ENCODE measurements around the gene FGF23. TPM values are rescaled to one million over a fixed set of nuclear protein-coding genes. Genes with fewer than 3 reads are reported as not detected.

The FGF23 gene
- total and polyA plus RNA-seq, 2 of the 4 experiments (the other 2 are of a cell fraction), result not detected

DNA sequence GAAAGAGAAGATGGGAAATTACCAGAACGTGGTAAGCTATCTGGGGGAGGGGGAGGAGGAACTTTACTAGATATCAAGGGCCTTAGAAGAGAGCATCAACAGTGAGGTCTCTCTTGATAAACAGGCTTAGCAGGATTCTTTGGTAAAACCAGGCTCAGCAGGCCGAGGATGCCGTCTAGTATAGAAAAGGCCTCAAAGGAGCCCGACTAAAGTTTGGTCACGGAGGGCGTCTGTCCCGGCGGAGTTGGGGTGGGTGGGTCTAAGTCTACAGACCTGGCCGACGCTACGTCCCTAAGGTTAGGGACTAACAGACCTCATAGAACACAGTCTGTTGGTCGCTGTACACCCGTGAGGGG lies 59.0 kb downstream of the FGF23 start:
- Histone ChIP-seq H4K91ac (ENCODE audit: insufficient read depth, low read depth, low read length) (peak overlapping the region; percentile 50; the same call in 1 of the 2 replicates), H2BK15ac (ENCODE audit: low read depth, low read length) (no peak overlapping the region; the same call in 2 of the 3 replicates), H3K14ac (replicated peaks; ENCODE audit: low read depth, low read length) (peak overlapping the region; percentile 75), H2BK120ac (ENCODE audit: low read depth, low read length) (no peak overlapping the region; the same call in 1 of the 2 replicates), H3K23ac (ENCODE audit: low read depth, low read length) (peak overlapping the region; percentile 81; the same call in 1 of the 2 replicates), H3K36me3 (ENCODE audit: control insufficient read depth, insufficient read depth, low read length) (peaks cover 3% of the 10 kb centered on the region; the same call in 1 of the 2 replicates), H3K9ac (ENCODE audit: low read depth, low read length) (peak overlapping the region; percentile 58), H3K4me2 (ENCODE audit: low read depth, low read length) (peak overlapping the region; percentile 61), H4K5ac (ENCODE audit: low read depth, low read length) (peak overlapping the region; percentile 25), H4K8ac (ENCODE audit: low read depth in 2 of 2, low read length in 2 of 2) (peak overlapping the region; percentile 85 to 94), H3K56ac (ENCODE audit: extremely low read depth, insufficient read depth, low read length) (peak overlapping the region; percentile 35), H3K4me1 (ENCODE audit: control insufficient read depth, insufficient read depth, low read length) (peaks cover 2% of the 10 kb centered on the region; the same call in 1 of the 2 replicates), H2BK20ac (ENCODE audit: low read depth, low read length) (no peak overlapping the region), H2AFZ (replicated peaks; ENCODE audit: low read length, poor library complexity) (peak overlapping the region; percentile 98), H3K4ac (ENCODE audit: low read depth, low read length) (peak overlapping the region; percentile 86), H2BK5ac (ENCODE audit: low read depth, low read length, poor library complexity, severe bottlenecking) (peak overlapping the region; percentile 2), H3K9me3 (ENCODE audit: control insufficient read depth, insufficient read depth, low read length) (no peaks in the 10 kb centered on the region), H3K27me3 (ENCODE audit: control insufficient read depth, insufficient read depth, low read length) (peaks cover 1% of the 10 kb centered on the region), H3K9me1 (ENCODE audit: insufficient read depth, low read length) (no peaks in the 10 kb centered on the region; the same call in 1 of the 2 replicates), H3K27ac (ENCODE audit: insufficient read depth, low read length) (peak overlapping the region; percentile 9), H2AK5ac (ENCODE audit: low read depth, low read length) (no peak overlapping the region), H3K4me3 (ENCODE audit: insufficient read depth, low read depth, low read length) (peak overlapping the region; percentile 57), H4K20me1 (ENCODE audit: insufficient read depth, low read length) (no peaks in the 10 kb centered on the region; the same call in 1 of the 2 replicates), H3K18ac (ENCODE audit: low read depth, low read length) (no peak overlapping the region), H3K79me1 (ENCODE audit: low read depth in 1 of 2, low read length in 2 of 2) (peaks cover 16 to 27% of the 10 kb centered on the region in 2 experiments; a peak in 3 of 4 replicates), H2AK9ac (replicated peaks; ENCODE audit: low read depth, low read length, poor library complexity) (peak overlapping the region; percentile 80)
- intact Hi-C loops (cut with micrococcal nuclease) (loop anchor here (5.0 kb wide), 1 partner anchor 217 kb away; the partner anchor contains the start of gene RAD51AP1), dilution Hi-C loops (cut with HindIII; ENCODE audit: low sequenced_read_pairs, unreplicated experiment) (no loop called here), in situ Hi-C loops (cut with MboI; ENCODE audit: low sequenced_read_pairs) (no loop called here)
- no peak for TF ChIP-seq MXI1 (IDR thresholded peaks at IDR 0.05; ENCODE audit: borderline replicate concordance, low read depth, low read length)
- no peak for TF ChIP-seq RFX5 (IDR thresholded peaks at IDR 0.05; ENCODE audit: low read depth, low read length)
- TF ChIP-seq MAFK (IDR thresholded peaks at IDR 0.05; ENCODE audit: low read depth, low read length), result no peak
- no peak for TF ChIP-seq BHLHE40 (IDR thresholded peaks at IDR 0.05; ENCODE audit: low read depth, low read length)
- no peak for TF ChIP-seq NFE2L2 (IDR thresholded peaks at IDR 0.05; ENCODE audit: low read depth, low read length)
- ATAC-seq (ENCODE audit: low read depth) (peak; percentile 35), DNase-seq (no peak)
- TSS peak; percentile 87 for BruUV-seq (replicated peaks)
- WGBS, 2 experiments (ENCODE audit: extremely low coverage in 2 of 2, insufficient read length in 1 of 2), result 8% methylated on average over 7 of the region's 13 CpGs; no CpG with 5 or more reads in 1 of the 2 experiments
- POLR2A ChIA-PET (ENCODE audit: unreplicated experiment), result no interaction called here
- CTCF ChIA-PET, result no interaction called here

Other genes with a start within 250 kb of the FGF23 start
- gene CCND2, start 106.0 kb downstream of the FGF23 start, total RNA-seq (2012; rRNA removed), result 2.3 and 2.8 TPM in 2 replicates
- 0.73 and 1.1 TPM in 2 replicates for gene CCND2, start 106.0 kb downstream of the FGF23 start, polyA plus RNA-seq (2012; rRNA removed)
- gene TIGAR, start 58.5 kb downstream of the FGF23 start, total RNA-seq (2012; rRNA removed), result 7.3 and 13.9 TPM in 2 replicates
- gene TIGAR, start 58.5 kb downstream of the FGF23 start, polyA plus RNA-seq (2012; rRNA removed), result 9.2 and 13.7 TPM in 2 replicates
- not detected in 2 replicates for gene FGF6, start 66.1 kb upstream of the FGF23 start, total RNA-seq (2012; rRNA removed)
- gene FGF6, start 66.1 kb upstream of the FGF23 start, polyA plus RNA-seq (2012; rRNA removed), result not detected in 2 replicates
- gene RAD51AP1, start 159.2 kb upstream of the FGF23 start, total RNA-seq (2012; rRNA removed), result 6.5 and 15.3 TPM in 2 replicates
- 9.8 and 10.2 TPM in 2 replicates for gene RAD51AP1, start 159.2 kb upstream of the FGF23 start, polyA plus RNA-seq (2012; rRNA removed)
- 40.5 and 44.6 TPM in 2 replicates for gene DYRK4, start 182.5 kb upstream of the FGF23 start, total RNA-seq (2012; rRNA removed)
- 63.1 and 71.6 TPM in 2 replicates for gene DYRK4, start 182.5 kb upstream of the FGF23 start, polyA plus RNA-seq (2012; rRNA removed)

All from IMR-90 (cell line).